MCF 10A (cell line): Measurements from ENCODE around the gene FBXO17. TPM values are rescaled to one million over a fixed set of nuclear protein-coding genes. Genes with fewer than 3 reads are reported as not detected.

Experiments used
- BruUV-seq: library from RNA; stranded (reverse); fragments of 400-500 nt; replicated peaks from 2 replicates; lab custom pipeline; 2021; lab: Mats Ljungman, UMichigan
- CTCF ChIA-PET: fragments of 300-600 bp; sonication (Branson Sonifier 250); formaldehyde crosslinking; extraction: SDS; loops from one replicate; lab custom pipeline; 2021; ENCODE audit warnings: antibody characterized with exemption, inconsistent platforms; lab: Yijun Ruan, JAX
- POLR2A ChIA-PET: fragments of 300-600, 350-650 bp; sonication (Branson Sonifier 250); formaldehyde crosslinking; extraction: SDS; loops from one replicate; lab custom pipeline; 2020; ENCODE audit warnings: antibody characterized with exemption, inconsistent platforms; lab: Yijun Ruan, JAX
- DNase-seq: peaks from one replicate; pipeline ENCODE4 v3.0.0-alpha.2; 2018; ENCODE audit not compliant: unreplicated experiment
- H3K27ac Mint-ChIP-seq: one replicate; pipeline ENCODE4 v1.8.0; 2022; ENCODE audit warnings: mild to moderate bottlenecking, low read depth, mixed read lengths; ENCODE audit not compliant: unreplicated experiment
- H3K27me3 Mint-ChIP-seq: one replicate; pipeline ENCODE4 v1.8.0; 2022; ENCODE audit warnings: mixed read lengths; ENCODE audit not compliant: insufficient read depth, unreplicated experiment
- H3K36me3 Mint-ChIP-seq: one replicate; pipeline ENCODE4 v1.8.0; 2022; ENCODE audit warnings: mild to moderate bottlenecking, moderate library complexity, mixed read lengths; ENCODE audit not compliant: insufficient read depth, unreplicated experiment
- H3K4me1 Mint-ChIP-seq: one replicate; pipeline ENCODE4 v1.8.0; 2022; ENCODE audit warnings: mixed read lengths; ENCODE audit not compliant: insufficient read depth, unreplicated experiment
- H3K4me3 Mint-ChIP-seq: one replicate; pipeline ENCODE4 v1.8.0; 2022; ENCODE audit warnings: mild to moderate bottlenecking, moderate library complexity, mixed read lengths; ENCODE audit not compliant: unreplicated experiment
- H3K9me3 Mint-ChIP-seq: one replicate; pipeline ENCODE4 v1.8.0; 2022; ENCODE audit warnings: mixed read lengths; ENCODE audit not compliant: unreplicated experiment
- intact Hi-C: fragments of 100-400 bp; cut with micrococcal nuclease; formaldehyde crosslinking; loops from 2 replicates; pipeline ENCODE4 v1.14.1; 2022
- total RNA-seq: library from RNA; stranded (reverse); gene quantifications from 2 replicates; pipeline ENCODE4 v1.2.3, GENCODE V29; 2022
- TF ChIP-seq, protein P1 (sequence below): fragments of 200-600 bp; IDR thresholded peaks from one replicate; pipeline ENCODE4 v1.8.0; 2022; ENCODE audit warnings: antibody characterized with exemption, mild to moderate bottlenecking; ENCODE audit not compliant: unreplicated experiment

The FBXO17 gene
- total RNA-seq, 1 experiment from 2014 or later: 5.8 TPM

DNA sequence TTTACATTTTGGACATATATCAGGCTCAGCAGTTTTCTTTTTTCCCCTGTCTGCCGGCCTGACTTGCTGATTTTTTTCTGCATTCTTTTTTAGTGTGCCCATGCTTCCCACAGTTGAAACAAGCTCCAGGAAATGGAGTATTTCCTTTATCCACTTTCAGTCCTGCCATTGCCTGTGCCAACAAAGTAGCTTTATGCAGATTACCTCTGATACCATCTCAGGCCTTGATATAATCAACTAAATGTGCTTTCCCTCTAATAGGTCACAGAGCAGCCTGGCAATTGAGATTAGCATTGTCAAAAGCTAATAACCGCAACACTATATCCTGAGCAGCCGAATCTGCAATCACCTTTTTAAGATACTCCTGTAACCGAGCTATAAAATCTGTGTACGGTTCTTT is 35.6 kb downstream of the FBXO17 start:
- BruUV-seq: no TSS peak
- Mint-ChIP-seq H3K4me3 (no peak overlapping the region), H3K27ac (no peak overlapping the region), H3K4me1 (no peaks in the 10 kb centered on the region), H3K36me3 (no peaks in the 10 kb centered on the region), H3K27me3 (peaks cover 13% of the 10 kb centered on the region), H3K9me3 (peaks cover 1% of the 10 kb centered on the region)
- DNase-seq: no peak
- intact Hi-C loops: loop anchor here (10.0 kb wide), 1 partner anchor 705 kb away; no protein-coding TSS in a partner anchor
- CTCF ChIA-PET: interaction anchor here (0.7 to 1.4 kb wide), 2 partner anchors 12 to 426 kb away, joined by 4 to 6 read pairs; no protein-coding TSS in a partner anchor
- POLR2A ChIA-PET: interaction anchor here (0.7 to 2.0 kb wide), 4 partner anchors 9 to 283 kb away, joined by 3 to 7 read pairs (median 4); partner anchors contain the start of genes MRPS12 and SARS2
- TF ChIP-seq, protein P1, sequence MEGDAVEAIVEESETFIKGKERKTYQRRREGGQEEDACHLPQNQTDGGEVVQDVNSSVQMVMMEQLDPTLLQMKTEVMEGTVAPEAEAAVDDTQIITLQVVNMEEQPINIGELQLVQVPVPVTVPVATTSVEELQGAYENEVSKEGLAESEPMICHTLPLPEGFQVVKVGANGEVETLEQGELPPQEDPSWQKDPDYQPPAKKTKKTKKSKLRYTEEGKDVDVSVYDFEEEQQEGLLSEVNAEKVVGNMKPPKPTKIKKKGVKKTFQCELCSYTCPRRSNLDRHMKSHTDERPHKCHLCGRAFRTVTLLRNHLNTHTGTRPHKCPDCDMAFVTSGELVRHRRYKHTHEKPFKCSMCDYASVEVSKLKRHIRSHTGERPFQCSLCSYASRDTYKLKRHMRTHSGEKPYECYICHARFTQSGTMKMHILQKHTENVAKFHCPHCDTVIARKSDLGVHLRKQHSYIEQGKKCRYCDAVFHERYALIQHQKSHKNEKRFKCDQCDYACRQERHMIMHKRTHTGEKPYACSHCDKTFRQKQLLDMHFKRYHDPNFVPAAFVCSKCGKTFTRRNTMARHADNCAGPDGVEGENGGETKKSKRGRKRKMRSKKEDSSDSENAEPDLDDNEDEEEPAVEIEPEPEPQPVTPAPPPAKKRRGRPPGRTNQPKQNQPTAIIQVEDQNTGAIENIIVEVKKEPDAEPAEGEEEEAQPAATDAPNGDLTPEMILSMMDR: no peak

DNA sequence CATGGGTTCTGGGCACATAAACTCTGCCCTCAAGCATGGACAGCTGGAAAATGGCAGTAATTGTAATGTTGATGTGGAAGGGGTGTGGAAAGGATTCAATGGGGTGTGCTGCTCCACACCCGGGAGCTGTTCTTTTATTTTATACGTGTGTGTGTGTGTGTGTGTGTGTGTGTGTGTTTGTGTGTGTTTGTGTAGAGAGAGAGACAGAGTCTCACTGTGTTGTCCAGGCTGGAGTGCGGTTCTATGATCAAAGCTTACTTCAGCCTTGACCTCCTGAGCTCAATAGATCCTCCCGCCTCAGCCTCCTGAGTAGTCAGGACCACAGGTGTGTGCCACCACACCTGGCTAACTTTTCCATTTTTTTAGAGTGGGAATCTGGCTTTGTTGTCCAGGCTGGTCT is 42.0 kb downstream of the FBXO17 start:
- H3K4me1 Mint-ChIP-seq: peaks cover 11% of the 10 kb centered on the region
- H3K9me3 Mint-ChIP-seq: peaks cover 7% of the 10 kb centered on the region
- ChIA-PET CTCF (interaction anchor here (0.5 to 0.8 kb wide), 5 partner anchors 388 to 986 kb away, joined by 3 read pairs; no protein-coding TSS in a partner anchor), POLR2A (interaction anchor here (1.8 kb wide), 1 partner anchor 33 kb away, joined by 6 read pairs; the partner anchor contains the start of genes NFKBIB and SIRT2)
- H3K27me3 Mint-ChIP-seq: no peaks in the 10 kb centered on the region
- no peak overlapping the region for H3K27ac Mint-ChIP-seq
- TF ChIP-seq, protein P1: no peak
- DNase-seq: no peak
- BruUV-seq: no TSS peak
- intact Hi-C loops: loop anchor here (10.0 kb wide), 1 partner anchor 699 kb away; no protein-coding TSS in a partner anchor
- H3K4me3 Mint-ChIP-seq: no peak overlapping the region
- peaks cover 18% of the 10 kb centered on the region for H3K36me3 Mint-ChIP-seq

DNA sequence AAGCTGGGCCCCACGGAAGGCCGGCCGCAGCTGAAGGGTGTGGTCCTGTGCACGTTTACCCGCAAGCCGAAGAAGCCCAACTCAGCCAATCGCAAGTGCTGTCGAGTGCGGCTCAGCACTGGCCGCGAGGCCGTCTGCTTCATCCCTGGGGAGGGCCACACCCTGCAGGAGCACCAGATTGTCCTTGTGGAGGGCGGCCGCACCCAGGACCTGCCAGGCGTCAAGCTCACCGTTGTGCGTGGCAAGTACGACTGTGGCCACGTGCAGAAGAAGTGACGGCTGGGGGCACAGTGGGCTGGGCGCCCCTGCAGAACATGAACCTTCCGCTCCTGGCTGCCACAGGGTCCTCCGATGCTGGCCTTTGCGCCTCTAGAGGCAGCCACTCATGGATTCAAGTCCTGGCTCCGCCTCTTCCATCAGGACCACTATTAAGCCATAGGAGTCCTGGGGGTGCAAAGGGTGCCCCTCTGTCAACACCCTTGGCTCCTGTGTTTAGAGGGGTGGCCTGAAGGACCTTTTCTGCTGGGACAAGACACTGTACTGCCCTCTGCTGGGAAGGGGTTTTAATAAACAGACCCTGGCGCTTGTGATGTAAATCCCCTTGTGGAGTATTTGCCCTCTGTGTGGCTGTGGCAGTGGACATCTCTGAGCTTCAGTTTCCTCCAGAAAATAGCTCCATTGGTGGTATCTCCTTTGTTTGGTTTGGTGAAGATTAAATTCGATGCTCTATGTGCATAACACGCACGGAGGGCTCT is 42.9 kb downstream of the FBXO17 start:
- BruUV-seq: no TSS peak
- H3K4me3 Mint-ChIP-seq: peak overlapping the region; percentile 85
- H3K9me3 Mint-ChIP-seq: peaks cover 7% of the 10 kb centered on the region
- TF ChIP-seq, protein P1: peak; percentile 27
- intact Hi-C loops: loop anchor here (10.0 kb wide), 1 partner anchor 698 kb away; no protein-coding TSS in a partner anchor
- DNase-seq: peak; percentile 30
- no peak overlapping the region for H3K27ac Mint-ChIP-seq
- CTCF ChIA-PET: interaction anchor here (0.6 to 1.1 kb wide), 8 partner anchors 42 to 1861 kb away, joined by 3 to 4 read pairs (median 3); no protein-coding TSS in a partner anchor
- POLR2A ChIA-PET: interaction anchor here (0.6 to 3.3 kb wide), 4 partner anchors 32 to 1043 kb away, joined by 3 to 31 read pairs (median 6); partner anchors contain the start of genes NFKBIB and SIRT2
- no peaks in the 10 kb centered on the region for H3K27me3 Mint-ChIP-seq
- H3K4me1 Mint-ChIP-seq: peaks cover 14% of the 10 kb centered on the region
- H3K36me3 Mint-ChIP-seq: peaks cover 18% of the 10 kb centered on the region

DNA sequence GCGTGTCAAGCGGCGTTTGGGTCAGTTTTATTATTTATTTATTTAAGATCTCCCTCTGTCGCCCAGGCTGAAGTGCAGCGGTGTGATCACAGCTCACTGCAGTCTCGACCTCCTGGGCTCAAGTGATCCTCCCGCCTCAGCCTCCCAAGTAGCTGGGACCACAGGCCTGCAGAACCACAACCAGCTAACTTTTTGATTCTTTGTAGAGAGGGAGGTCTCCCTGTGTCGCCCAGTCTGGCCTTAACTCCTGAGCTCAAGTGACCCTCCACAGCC is 44.1 kb downstream of the FBXO17 start:
- POLR2A ChIA-PET: interaction anchor here (0.6 to 3.3 kb wide), 21 partner anchors 9 to 602 kb away, joined by 3 to 35 read pairs (median 5); partner anchors contain the start of genes ACTN4, ECH1, FAM98C and NFKBIB
- Mint-ChIP-seq H3K27me3 (no peaks in the 10 kb centered on the region), H3K4me1 (peaks cover 14% of the 10 kb centered on the region), H3K27ac (peak overlapping the region; percentile 95), H3K4me3 (peak overlapping the region; percentile 85), H3K9me3 (peaks cover 7% of the 10 kb centered on the region), H3K36me3 (peaks cover 24% of the 10 kb centered on the region)
- no TSS peak for BruUV-seq
- TF ChIP-seq, protein P1: no peak
- DNase-seq: no peak
- CTCF ChIA-PET: interaction anchor here (0.7 to 2.1 kb wide), 6 partner anchors 62 to 532 kb away, joined by 3 to 7 read pairs (median 4); partner anchors contain the start of gene FAM98C
- intact Hi-C loops: loop anchor here (2.0 to 10.0 kb wide), 2 partner anchors 81 to 697 kb away; no protein-coding TSS in a partner anchor
